ENCODE data around the gene TMEM190.

GRCh38 chr19:55365964-55366363 is 10.7 kb upstream of the TMEM190 start:
- TF ChIP-seq POLR2A (IDR thresholded peaks at IDR 0.05) (no peak), CTCF (IDR thresholded peaks at IDR 0.05 in 8 of 11, conservative IDR thresholded peaks at IDR 0.05 in 3 of 11) (no peak), POLR2AphosphoS5 (IDR thresholded peaks at IDR 0.05) (no peak)
